Motor neuron (in vitro differentiated cells): ENCODE data around the gene IRF8. TPM values are rescaled to one million over a fixed set of nuclear protein-coding genes. Genes with fewer than 3 reads are reported as not detected.

Experiments used
- ATAC-seq, 8 experiments: fragments of 200-7000 bp; cut with Tn5 transposase; replicated peaks in 6 of 8; 2 replicates each; pipeline ENCODE4 v1.8.0; 2021; ENCODE audit warnings: mild to moderate bottlenecking in 8 of 8, moderate library complexity in 8 of 8
- H3K27ac ChIP-seq, 2 donors: fragments of 250-450 bp; sonication (Bioruptor Pico); 2 replicates each; pipeline ENCODE4 v1.9.0; 2021; ENCODE audit warnings: antibody characterized with exemption in 2 of 2, mild to moderate bottlenecking in 2 of 2, moderate library complexity in 1 of 2
- H3K4me1 ChIP-seq, 2 donors: fragments of 250-450 bp; sonication (Bioruptor Pico); replicated peaks in 1 of 2; 2 replicates each; pipeline ENCODE4 v1.6.1; 2021; ENCODE audit warnings: antibody characterized with exemption in 2 of 2, mild to moderate bottlenecking in 2 of 2, moderate library complexity in 1 of 2
- H3K4me3 ChIP-seq, 5 donors: fragments of 250-450 bp; sonication (Bioruptor Pico); 2 replicates each; pipeline ENCODE4 v1.9.0; 2021; ENCODE audit warnings: antibody characterized with exemption in 5 of 5, mild to moderate bottlenecking in 5 of 5, moderate library complexity in 4 of 5
- WGBS, 10 experiments: fragments of 450-650 bp; shearing (Covaris generic); methylation state at CpG; one replicate each; pipeline ENCODE4 v1.0.0; 2022; 5-methylcytosine and 5-hydroxymethylcytosine counted together
- in situ Hi-C, 9 experiments: fragments of 400-800 bp; cut with MboI; loops; one replicate each; pipeline ENCODE4 v1.15.0; 2021; ENCODE audit warnings: low sequenced_read_pairs in 9 of 9, low pct_unique_long_range_greater_than_20kb in 2 of 9; ENCODE audit not compliant: unreplicated experiment in 9 of 9
- total RNA-seq, 8 experiments: library from RNA; unstranded; fragments of 300-600 nt; gene quantifications; 2 replicates each; pipeline versions ENCODE4 v1.2.3 to v1.2.4, GENCODE V29; 2022

Gene IRF8
- total RNA-seq, 8 experiments from 2014 or later: 0.22 to 6.2 (median 0.81) TPM; not detected in 2

GRCh38 chr16:85859818-85860125, 39.2 kb upstream of the IRF8 start:
- no peak for ATAC-seq
- WGBS, 10 experiments: 83% methylated on average over 1 of the region's 7 CpGs; no CpG with 5 or more reads in 9 of the 10 experiments
- no peak overlapping the region for H3K4me3 ChIP-seq

GRCh38 chr16:85860413-85861094, 38.4 kb upstream of the IRF8 start:
- in situ Hi-C loops: no loop called here
- Histone ChIP-seq H3K4me1 (no peaks in the 10 kb centered on the region), H3K4me3 (no peak overlapping the region), H3K27ac (no peak overlapping the region)
- ATAC-seq: no peak
- WGBS, 10 experiments: 0 to 86% (median 55%) methylated on average over 1 to 11 of the region's 12 CpGs; no CpG with 5 or more reads in 4 of the 10 experiments

More at GRCh38 chr16:85859818-85860125, 39.2 kb upstream of the IRF8 start:
- H3K27ac ChIP-seq: no peak overlapping the region
- H3K4me1 ChIP-seq: no peaks in the 10 kb centered on the region
- in situ Hi-C loops: no loop called here

- Histone ChIP-seq H3K4me1 (no peaks in the 10 kb centered on the region), H3K27ac (no peak overlapping the region), H3K4me3 (no peak overlapping the region)
- in situ Hi-C loops: no loop called here
- WGBS, 10 experiments: 11 to 100% (median 70%) methylated on average over 2 to 11 of the region's 16 CpGs; no CpG with 5 or more reads in 3 of the 10 experiments
- ATAC-seq: no peak
Measured at GRCh38 chr16:85861095-85861825, 37.7 kb upstream of the IRF8 start.

GRCh38 chr16:85862476-85863383, 36.2 kb upstream of the IRF8 start:
- no peak for ATAC-seq
- in situ Hi-C loops: no loop called here

GRCh38 chr16:85863384-85863774, 35.6 kb upstream of the IRF8 start:
- H3K27ac ChIP-seq: no peak overlapping the region
- H3K4me1 ChIP-seq: no peaks in the 10 kb centered on the region
- 81 to 100% (median 93%) methylated on average over 2 to 5 of the region's 5 CpGs; no CpG with 5 or more reads in 6 of the 10 experiments for WGBS, 10 experiments
- in situ Hi-C loops: no loop called here
- no peak overlapping the region for H3K4me3 ChIP-seq
- ATAC-seq: no peak

More at GRCh38 chr16:85862476-85863383, 36.2 kb upstream of the IRF8 start:
- WGBS, 10 experiments: 55 to 100% (median 79%) methylated on average over 1 to 8 of the region's 19 CpGs; no CpG with 5 or more reads in 4 of the 10 experiments
- Histone ChIP-seq H3K27ac (no peak overlapping the region), H3K4me3 (no peak overlapping the region), H3K4me1 (no peaks in the 10 kb centered on the region)

- no peak overlapping the region for H3K27ac ChIP-seq
- in situ Hi-C loops: no loop called here
- ATAC-seq: no peak
- no peaks in the 10 kb centered on the region for H3K4me1 ChIP-seq
- no peak overlapping the region for H3K4me3 ChIP-seq
- WGBS, 10 experiments: 43 to 100% (median 91%) methylated on average over 1 of the region's 1 CpG; no CpG with 5 or more reads in 1 of the 10 experiments
Measured at GRCh38 chr16:85864965-85865364, 34.0 kb upstream of the IRF8 start.

GRCh38 chr16:85867189-85867588, 31.8 kb upstream of the IRF8 start:
- no peak overlapping the region for H3K4me3 ChIP-seq
- ATAC-seq: no peak
- H3K27ac ChIP-seq: no peak overlapping the region
- 17 to 88% (median 58%) methylated on average over 1 to 2 of the region's 2 CpGs; no CpG with 5 or more reads in 3 of the 10 experiments for WGBS, 10 experiments
- in situ Hi-C loops: no loop called here
- H3K4me1 ChIP-seq: no peaks in the 10 kb centered on the region

GRCh38 chr16:85868495-85868894, 30.5 kb upstream of the IRF8 start:
- Histone ChIP-seq H3K4me3 (no peak overlapping the region), H3K4me1 (no peaks in the 10 kb centered on the region), H3K27ac (no peak overlapping the region)
- in situ Hi-C loops: no loop called here
- no peak for ATAC-seq
- WGBS, 10 experiments: 0 to 100% (median 70%) methylated on average over 1 to 7 of the region's 8 CpGs; no CpG with 5 or more reads in 1 of the 10 experiments

GRCh38 chr16:85869206-85869605, 29.8 kb upstream of the IRF8 start:
- Histone ChIP-seq H3K27ac (no peak overlapping the region), H3K4me1 (no peaks in the 10 kb centered on the region), H3K4me3 (no peak overlapping the region)
- ATAC-seq: no peak
- in situ Hi-C loops: no loop called here

GRCh38 chr16:85869785-85870558, 29.0 kb upstream of the IRF8 start:
- no peak overlapping the region for H3K27ac ChIP-seq
- in situ Hi-C loops: no loop called here
- no peak for ATAC-seq
- no peak overlapping the region for H3K4me3 ChIP-seq
- 8 to 100% (median 30%) methylated on average over 1 to 7 of the region's 12 CpGs; no CpG with 5 or more reads in 1 of the 10 experiments for WGBS, 10 experiments
- no peaks in the 10 kb centered on the region for H3K4me1 ChIP-seq

GRCh38 chr16:85871756-85872155, 27.2 kb upstream of the IRF8 start:
- H3K27ac ChIP-seq: no peak overlapping the region
- no peaks in the 10 kb centered on the region for H3K4me1 ChIP-seq
- peak in 2 of 8 experiments; percentile 41 to 73 for ATAC-seq
- 18 to 100% (median 60%) methylated on average over 1 to 7 of the region's 7 CpGs; no CpG with 5 or more reads in 1 of the 10 experiments for WGBS, 10 experiments
- H3K4me3 ChIP-seq: no peak overlapping the region
- in situ Hi-C loops: no loop called here

GRCh38 chr16:85872734-85873133, 26.2 kb upstream of the IRF8 start:
- peak in 1 of 8 experiments; percentile 20 for ATAC-seq

More at GRCh38 chr16:85872734-85873133, 26.2 kb upstream of the IRF8 start:
- Histone ChIP-seq H3K27ac (no peak overlapping the region), H3K4me3 (no peak overlapping the region), H3K4me1 (no peaks in the 10 kb centered on the region)
- in situ Hi-C loops: no loop called here
- WGBS, 10 experiments: 0 to 86% (median 80%) methylated on average over 1 to 6 of the region's 7 CpGs; no CpG with 5 or more reads in 2 of the 10 experiments
